ENCODE results near the gene IRF9. TPM values are rescaled to one million over a fixed set of nuclear protein-coding genes. Genes with fewer than 3 reads are reported as not detected.

The IRF9 gene
- total and polyA plus RNA-seq, 2 experiments from 2014 or later: 8.2 to 8.4 TPM

DNA sequence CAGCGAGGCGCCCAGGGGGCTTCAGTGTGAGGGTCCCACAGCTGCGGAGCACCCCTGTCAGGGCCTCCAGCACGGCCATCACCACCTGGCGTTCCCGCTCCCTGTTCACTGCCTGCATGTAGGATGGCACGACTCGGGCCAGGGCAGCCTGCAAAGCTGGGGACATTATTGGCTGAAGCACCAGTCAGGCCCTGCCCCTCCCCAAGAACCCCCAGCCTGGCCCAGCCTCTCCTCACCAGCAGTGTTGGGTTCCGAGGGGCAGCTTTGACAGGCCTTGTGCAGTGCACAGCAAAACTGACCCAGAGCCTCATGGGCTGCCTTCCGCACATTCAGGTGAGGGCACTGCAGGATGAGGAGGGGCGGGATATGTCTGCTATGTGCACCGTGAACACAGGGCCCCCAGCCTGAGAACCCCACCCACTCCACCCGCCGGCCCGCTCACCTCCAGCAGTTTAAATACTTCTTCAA, 22.0 kb downstream of the IRF9 start:
- TF ChIP-seq POLR2AphosphoS5 (IDR thresholded peaks at IDR 0.05; ENCODE audit: low read depth) (no peak), ZNF462 (CRISPR knock-in tag; IDR thresholded peaks at IDR 0.05) (no peak), JUNB (IDR thresholded peaks at IDR 0.05; ENCODE audit: unreplicated experiment) (no peak), CREB1 (CRISPR knock-in tag; IDR thresholded peaks at IDR 0.05; ENCODE audit: low read depth) (no peak), STAT1 (IDR thresholded peaks at IDR 0.05; ENCODE audit: unreplicated experiment) (no peak), NANOG (IDR thresholded peaks at IDR 0.05; ENCODE audit: borderline replicate concordance) (no peak), ZNF331 (CRISPR knock-in tag; IDR thresholded peaks at IDR 0.05; ENCODE audit: low read depth) (no peak)
- TF ChIP-seq, protein P1, sequence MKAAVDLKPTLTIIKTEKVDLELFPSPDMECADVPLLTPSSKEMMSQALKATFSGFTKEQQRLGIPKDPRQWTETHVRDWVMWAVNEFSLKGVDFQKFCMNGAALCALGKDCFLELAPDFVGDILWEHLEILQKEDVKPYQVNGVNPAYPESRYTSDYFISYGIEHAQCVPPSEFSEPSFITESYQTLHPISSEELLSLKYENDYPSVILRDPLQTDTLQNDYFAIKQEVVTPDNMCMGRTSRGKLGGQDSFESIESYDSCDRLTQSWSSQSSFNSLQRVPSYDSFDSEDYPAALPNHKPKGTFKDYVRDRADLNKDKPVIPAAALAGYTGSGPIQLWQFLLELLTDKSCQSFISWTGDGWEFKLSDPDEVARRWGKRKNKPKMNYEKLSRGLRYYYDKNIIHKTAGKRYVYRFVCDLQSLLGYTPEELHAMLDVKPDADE (IDR thresholded peaks at IDR 0.05): no peak
- H3K9me2 ChIP-seq (ENCODE audit: insufficient read depth): no peaks in the 10 kb centered on the region
- no peaks in the 10 kb centered on the region; the same call in 1 of the 2 replicates for H3K36me3 ChIP-seq (ENCODE audit: insufficient read depth)
- peaks cover 4% of the 10 kb centered on the region; the same call in 1 of the 2 replicates for H3K4me1 ChIP-seq (ENCODE audit: insufficient read depth)
- no peak overlapping the region for H3K4me3 ChIP-seq
- H2AFZ ChIP-seq: no peak overlapping the region
- H3K9me3 Mint-ChIP-seq: peaks cover 3% of the 10 kb centered on the region; the same call in 2 of the 3 replicates
- no peaks in the 10 kb centered on the region for H3K27me3 ChIP-seq (ENCODE audit: insufficient read depth)
- peaks cover 13% of the 10 kb centered on the region; the same call in 1 of the 2 replicates for H3K79me2 ChIP-seq (replicated peaks; ENCODE audit: insufficient read depth)
- no peak overlapping the region for H3K27ac Mint-ChIP-seq
- no peak overlapping the region; the same call in 2 of the 3 replicates for H3K4me3 Mint-ChIP-seq
- H3K4me2 ChIP-seq: no peak overlapping the region
- H3K4me1 Mint-ChIP-seq: peaks cover 10% of the 10 kb centered on the region
- peaks cover 6% of the 10 kb centered on the region for H4K20me1 ChIP-seq (replicated peaks; ENCODE audit: insufficient read depth)
- no peaks in the 10 kb centered on the region; the same call in 1 of the 2 replicates for H3F3A ChIP-seq (replicated peaks; ENCODE audit: low read depth)
- peaks cover 33% of the 10 kb centered on the region for H3K27me3 Mint-ChIP-seq (ENCODE audit: insufficient read depth, low read depth, poor library complexity)
- no peak overlapping the region for H3K27ac ChIP-seq (ENCODE audit: low read depth)
- ATAC-seq (no peak), DNase-seq (ENCODE audit: low spot score) (no peak)
- peaks cover 85% of the 10 kb centered on the region for H3K36me3 Mint-ChIP-seq (ENCODE audit: low read depth)

Data from GM23338 (cell line).